Astrocyte (in vitro differentiated cells and primary cell): Measurements from ENCODE around the gene FOXK2. TPM values are rescaled to one million over a fixed set of nuclear protein-coding genes. Genes with fewer than 3 reads are reported as not detected.
"Not testable (repeated sequence)": the region's sequence is repeated elsewhere in the genome, so short reads cannot be mapped to it uniquely, and the experiment has no call there.

ENCODE experiments used
- DNase-seq: peaks from one replicate; pipeline ENCODE4 v3.0.0-alpha.2; 2010; ENCODE audit warnings: low read depth
- FAIRE-seq: peaks from 2 replicates; lab custom pipeline; 2011; peaks lifted over from hg19 to GRCh38; lab: Jason Lieb, UNC
- H2AFZ ChIP-seq: 2 replicates; pipeline ENCODE4 v1.6.0; 2012; ENCODE audit warnings: low read depth, low read length, inconsistent platforms
- H3K27ac ChIP-seq: 2 replicates; pipeline ENCODE4 v1.5.1; 2011; ENCODE audit warnings: low read depth, low read length, inconsistent platforms
- H3K27me3 ChIP-seq: 2 replicates; pipeline ENCODE4 v1.6.0; 2011; ENCODE audit warnings: low read length, inconsistent platforms; ENCODE audit not compliant: insufficient read depth
- H3K36me3 ChIP-seq: 2 replicates; pipeline ENCODE4 v1.5.1; 2011; ENCODE audit warnings: low read length, inconsistent platforms; ENCODE audit not compliant: insufficient read depth
- H3K4me1 ChIP-seq: 2 replicates; pipeline ENCODE4 v1.5.1; 2011; ENCODE audit warnings: low read length, inconsistent platforms; ENCODE audit not compliant: insufficient read depth
- H3K4me2 ChIP-seq: 2 replicates; pipeline ENCODE4 v1.6.0; 2012; ENCODE audit warnings: low read length, inconsistent platforms
- H3K4me3 ChIP-seq: 2 replicates; pipeline ENCODE4 v1.5.1; 2011; ENCODE audit warnings: low read depth, mild to moderate bottlenecking, low read length, inconsistent platforms; ENCODE audit not compliant: insufficient read depth
- H3K79me2 ChIP-seq: 2 replicates; pipeline ENCODE4 v1.6.0; 2012; ENCODE audit warnings: mild to moderate bottlenecking, low read length, inconsistent platforms; ENCODE audit not compliant: insufficient read depth
- H3K9ac ChIP-seq: 2 replicates; pipeline ENCODE4 v1.6.0; 2012; ENCODE audit warnings: mild to moderate bottlenecking, low read length, inconsistent platforms
- H3K9me3 ChIP-seq: 2 replicates; pipeline ENCODE4 v1.5.1; 2012; ENCODE audit warnings: low read depth, mild to moderate bottlenecking, low read length, inconsistent platforms; ENCODE audit not compliant: insufficient read depth
- H4K20me1 ChIP-seq: 2 replicates; pipeline ENCODE4 v1.6.0; 2012; ENCODE audit warnings: low read length, inconsistent platforms; ENCODE audit not compliant: insufficient read depth
- H3K27ac Mint-ChIP-seq: one replicate; pipeline ENCODE4 v1.8.0; 2021; ENCODE audit warnings: mild to moderate bottlenecking, mixed read lengths; ENCODE audit not compliant: unreplicated experiment
- H3K27me3 Mint-ChIP-seq: one replicate; pipeline ENCODE4 v1.8.0; 2021; ENCODE audit warnings: low read depth, mixed read lengths; ENCODE audit not compliant: unreplicated experiment
- H3K36me3 Mint-ChIP-seq: one replicate; pipeline ENCODE4 v1.8.0; 2021; ENCODE audit warnings: low read depth, mixed read lengths; ENCODE audit not compliant: unreplicated experiment
- H3K4me1 Mint-ChIP-seq: one replicate; pipeline ENCODE4 v1.8.0; 2021; ENCODE audit warnings: low read depth, mixed read lengths; ENCODE audit not compliant: unreplicated experiment
- H3K4me3 Mint-ChIP-seq: one replicate; pipeline ENCODE4 v1.8.0; 2021; ENCODE audit warnings: mild to moderate bottlenecking, moderate library complexity, mixed read lengths; ENCODE audit not compliant: unreplicated experiment
- H3K9me3 Mint-ChIP-seq: one replicate; pipeline ENCODE4 v1.8.0; 2021; ENCODE audit warnings: mild to moderate bottlenecking, mixed read lengths; ENCODE audit not compliant: unreplicated experiment
- CTCF ChIP-seq: IDR thresholded peaks from 2 replicates; pipeline ENCODE4 v1.5.1; 2011; ENCODE audit warnings: low read depth, mild to moderate bottlenecking, inconsistent platforms, low read length, moderate library complexity; ENCODE audit not compliant: insufficient read depth
- EZH2 ChIP-seq: IDR thresholded peaks from 2 replicates; pipeline ENCODE4 v1.6.1; 2012; ENCODE audit warnings: mild to moderate bottlenecking, low read length, inconsistent platforms; ENCODE audit not compliant: insufficient read depth
- total RNA-seq: library from RNA; stranded (reverse); gene quantifications from 2 replicates; pipeline ENCODE4 v1.2.1, GENCODE V29; 2021

FOXK2 gene
- total RNA-seq, 1 donor from 2014 or later, result 68.0 TPM

- FAIRE-seq (no peak), DNase-seq (no peak)
- Histone ChIP-seq H3K27ac (no peak overlapping the region), H3K4me1 (peaks cover 5% of the 10 kb centered on the region), H3K79me2 (peaks cover 3% of the 10 kb centered on the region), H2AFZ (no peak overlapping the region), H3K27me3 (no peaks in the 10 kb centered on the region), H3K36me3 (peaks cover 11% of the 10 kb centered on the region), H4K20me1 (peaks cover 31% of the 10 kb centered on the region), H3K4me2 (no peak overlapping the region), H3K9me3 (no peaks in the 10 kb centered on the region), H3K9ac (no peak overlapping the region), H3K4me3 (no peak overlapping the region)
- Mint-ChIP-seq H3K27me3 (no peaks in the 10 kb centered on the region), H3K9me3 (no peaks in the 10 kb centered on the region), H3K4me3 (no peak overlapping the region), H3K4me1 (peaks cover 7% of the 10 kb centered on the region), H3K27ac (no peak overlapping the region), H3K36me3 (peaks cover 15% of the 10 kb centered on the region)
- TF ChIP-seq CTCF (no peak), EZH2 (no peak)
These were observed 63.2 kb downstream of the FOXK2 start for GRCh38 chr17:82582709-82583108.

DNA sequence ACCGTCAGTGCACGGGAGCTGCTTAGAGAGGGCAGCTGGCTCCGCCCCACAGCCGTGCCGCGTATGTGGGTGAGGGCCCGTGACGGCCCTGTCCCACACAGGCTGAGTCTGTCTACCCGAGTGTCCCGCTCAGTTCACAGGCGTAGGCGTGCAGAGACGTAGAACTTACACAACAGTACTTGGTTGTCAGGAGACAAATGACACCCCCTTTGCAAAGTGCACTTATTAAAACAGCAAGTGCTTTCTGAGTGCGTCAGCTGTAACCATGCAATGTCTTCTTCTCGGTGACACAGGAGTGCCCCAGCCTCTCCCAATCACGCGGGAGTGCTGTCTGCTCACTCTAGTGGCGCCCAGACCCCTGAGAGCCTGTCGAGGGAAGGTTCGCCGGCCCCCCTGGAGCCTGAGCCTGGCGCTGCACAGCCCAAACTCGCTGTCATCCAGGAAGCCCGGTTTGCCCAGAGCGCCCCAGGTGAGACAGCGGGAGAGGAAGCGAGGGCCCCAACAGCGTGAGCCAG lies 64.2 kb downstream of the FOXK2 start:
- Histone ChIP-seq H3K36me3 (peaks cover 15% of the 10 kb centered on the region), H3K79me2 (no peaks in the 10 kb centered on the region), H3K9ac (no peak overlapping the region), H3K27ac (no peak overlapping the region), H3K9me3 (no peaks in the 10 kb centered on the region), H3K27me3 (no peaks in the 10 kb centered on the region), H2AFZ (no peak overlapping the region), H3K4me1 (peaks cover 5% of the 10 kb centered on the region), H4K20me1 (peaks cover 28% of the 10 kb centered on the region), H3K4me3 (no peak overlapping the region), H3K4me2 (no peak overlapping the region)
- H3K27ac Mint-ChIP-seq, result no peak overlapping the region
- H3K4me3 Mint-ChIP-seq, result no peak overlapping the region
- no peaks in the 10 kb centered on the region for H3K9me3 Mint-ChIP-seq
- peaks cover 7% of the 10 kb centered on the region for H3K4me1 Mint-ChIP-seq
- H3K27me3 Mint-ChIP-seq, result no peaks in the 10 kb centered on the region
- FAIRE-seq (no peak), DNase-seq (no peak)
- no peak for TF ChIP-seq CTCF
- no peak for TF ChIP-seq EZH2
- H3K36me3 Mint-ChIP-seq, result peaks cover 14% of the 10 kb centered on the region

DNA sequence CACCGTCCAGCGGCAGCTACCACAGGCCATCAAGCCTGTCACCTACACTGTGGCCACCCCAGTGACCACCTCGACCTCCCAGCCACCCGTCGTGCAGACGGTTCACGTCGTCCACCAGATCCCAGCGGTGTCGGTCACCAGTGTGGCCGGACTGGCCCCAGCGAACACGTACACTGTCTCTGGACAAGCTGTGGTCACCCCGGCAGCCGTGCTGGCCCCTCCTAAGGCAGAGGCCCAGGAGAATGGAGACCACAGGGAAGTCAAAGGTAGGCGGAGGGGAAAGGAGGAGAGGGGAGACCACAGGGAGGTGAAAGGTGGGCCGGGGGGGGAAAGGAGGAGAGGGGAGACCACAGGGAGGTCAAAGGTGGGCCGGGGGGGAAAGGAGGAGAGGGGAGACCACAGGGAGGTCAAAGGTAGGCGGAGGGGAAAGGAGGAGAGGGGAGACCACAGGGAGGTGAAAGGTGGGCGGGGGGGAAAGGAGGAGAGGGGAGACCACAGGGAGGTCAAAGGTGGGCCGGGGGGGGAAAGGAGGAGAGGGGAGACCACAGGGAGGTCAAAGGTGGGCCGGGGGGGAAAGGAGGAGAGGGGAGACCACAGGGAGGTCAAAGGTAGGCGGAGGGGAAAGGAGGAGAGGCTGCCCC lies 66.5 kb downstream of the FOXK2 start:
- not testable (repeated sequence) for H3K27ac ChIP-seq, H3K79me2 ChIP-seq, H2AFZ ChIP-seq, H3K9ac ChIP-seq, H3K4me3 ChIP-seq, H3K4me1 Mint-ChIP-seq, H3K4me1 ChIP-seq, H3K27me3 ChIP-seq, H3K27me3 Mint-ChIP-seq, H3K4me2 ChIP-seq, DNase-seq, H3K9me3 ChIP-seq, H3K27ac Mint-ChIP-seq, H3K9me3 Mint-ChIP-seq, H3K4me3 Mint-ChIP-seq
- H3K36me3 Mint-ChIP-seq, result peaks cover 17% of the 10 kb centered on the region
- peaks cover 15% of the 10 kb centered on the region for H3K36me3 ChIP-seq
- FAIRE-seq, result peak; percentile 66
- H4K20me1 ChIP-seq, result peaks cover 30% of the 10 kb centered on the region
